Measurements from ENCODE around the gene IGFBP6.

The IGFBP6 gene

GRCh38 chr12:53061404-53062010 lies 36.0 kb upstream of the IGFBP6 start:
- peak overlapping the region; percentile 76 for H3K27ac ChIP-seq
- TF ChIP-seq, protein P1, sequence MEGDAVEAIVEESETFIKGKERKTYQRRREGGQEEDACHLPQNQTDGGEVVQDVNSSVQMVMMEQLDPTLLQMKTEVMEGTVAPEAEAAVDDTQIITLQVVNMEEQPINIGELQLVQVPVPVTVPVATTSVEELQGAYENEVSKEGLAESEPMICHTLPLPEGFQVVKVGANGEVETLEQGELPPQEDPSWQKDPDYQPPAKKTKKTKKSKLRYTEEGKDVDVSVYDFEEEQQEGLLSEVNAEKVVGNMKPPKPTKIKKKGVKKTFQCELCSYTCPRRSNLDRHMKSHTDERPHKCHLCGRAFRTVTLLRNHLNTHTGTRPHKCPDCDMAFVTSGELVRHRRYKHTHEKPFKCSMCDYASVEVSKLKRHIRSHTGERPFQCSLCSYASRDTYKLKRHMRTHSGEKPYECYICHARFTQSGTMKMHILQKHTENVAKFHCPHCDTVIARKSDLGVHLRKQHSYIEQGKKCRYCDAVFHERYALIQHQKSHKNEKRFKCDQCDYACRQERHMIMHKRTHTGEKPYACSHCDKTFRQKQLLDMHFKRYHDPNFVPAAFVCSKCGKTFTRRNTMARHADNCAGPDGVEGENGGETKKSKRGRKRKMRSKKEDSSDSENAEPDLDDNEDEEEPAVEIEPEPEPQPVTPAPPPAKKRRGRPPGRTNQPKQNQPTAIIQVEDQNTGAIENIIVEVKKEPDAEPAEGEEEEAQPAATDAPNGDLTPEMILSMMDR (conservative IDR thresholded peaks at IDR 0.05) = peak; percentile 59

- peak overlapping the region; percentile 76 for H3K27ac ChIP-seq
- TF ChIP-seq, protein P1 (conservative IDR thresholded peaks at IDR 0.05) = no peak
Measured at GRCh38 chr12:53062011-53062961, 35.2 kb upstream of the IGFBP6 start.

DNA sequence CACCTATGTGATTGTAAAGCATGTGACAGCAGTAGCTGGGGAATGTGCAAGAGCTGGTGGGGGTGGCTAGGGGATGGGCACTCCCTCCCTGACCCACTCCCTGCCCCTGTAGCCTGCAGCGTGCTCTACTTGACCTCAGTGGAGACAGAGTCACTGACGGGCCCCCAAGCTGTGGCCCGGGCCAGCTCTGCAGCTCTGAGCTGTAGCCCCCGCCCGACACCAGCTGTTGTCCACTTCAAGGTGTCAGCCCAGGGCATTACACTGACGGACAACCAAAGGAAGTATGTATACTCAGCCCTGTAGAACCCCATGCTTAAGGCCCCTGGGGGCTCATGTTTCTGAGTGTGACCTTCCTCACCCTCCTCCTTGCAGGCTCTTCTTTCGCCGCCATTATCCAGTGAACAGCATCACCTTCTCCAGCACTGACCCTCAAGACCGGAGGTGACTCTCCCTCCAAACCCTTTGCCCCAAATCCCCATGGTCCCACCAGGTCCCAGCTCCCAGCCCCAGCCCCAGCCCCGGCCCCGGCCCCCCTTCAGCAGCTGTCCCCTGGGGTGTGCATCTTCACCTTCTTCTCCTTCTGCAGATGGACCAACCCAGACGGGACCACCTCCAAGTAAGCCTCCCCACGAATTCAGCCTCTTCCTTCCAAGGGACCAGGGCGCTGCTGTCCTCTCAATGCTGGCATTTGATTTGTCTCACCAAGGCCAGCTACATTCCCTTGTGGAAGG lies 34.3 kb upstream of the IGFBP6 start:
- H3K27ac ChIP-seq = peak overlapping the region; percentile 76; the same call in 1 of the 2 replicates
- TF ChIP-seq, protein P1 (conservative IDR thresholded peaks at IDR 0.05) = no peak

DNA sequence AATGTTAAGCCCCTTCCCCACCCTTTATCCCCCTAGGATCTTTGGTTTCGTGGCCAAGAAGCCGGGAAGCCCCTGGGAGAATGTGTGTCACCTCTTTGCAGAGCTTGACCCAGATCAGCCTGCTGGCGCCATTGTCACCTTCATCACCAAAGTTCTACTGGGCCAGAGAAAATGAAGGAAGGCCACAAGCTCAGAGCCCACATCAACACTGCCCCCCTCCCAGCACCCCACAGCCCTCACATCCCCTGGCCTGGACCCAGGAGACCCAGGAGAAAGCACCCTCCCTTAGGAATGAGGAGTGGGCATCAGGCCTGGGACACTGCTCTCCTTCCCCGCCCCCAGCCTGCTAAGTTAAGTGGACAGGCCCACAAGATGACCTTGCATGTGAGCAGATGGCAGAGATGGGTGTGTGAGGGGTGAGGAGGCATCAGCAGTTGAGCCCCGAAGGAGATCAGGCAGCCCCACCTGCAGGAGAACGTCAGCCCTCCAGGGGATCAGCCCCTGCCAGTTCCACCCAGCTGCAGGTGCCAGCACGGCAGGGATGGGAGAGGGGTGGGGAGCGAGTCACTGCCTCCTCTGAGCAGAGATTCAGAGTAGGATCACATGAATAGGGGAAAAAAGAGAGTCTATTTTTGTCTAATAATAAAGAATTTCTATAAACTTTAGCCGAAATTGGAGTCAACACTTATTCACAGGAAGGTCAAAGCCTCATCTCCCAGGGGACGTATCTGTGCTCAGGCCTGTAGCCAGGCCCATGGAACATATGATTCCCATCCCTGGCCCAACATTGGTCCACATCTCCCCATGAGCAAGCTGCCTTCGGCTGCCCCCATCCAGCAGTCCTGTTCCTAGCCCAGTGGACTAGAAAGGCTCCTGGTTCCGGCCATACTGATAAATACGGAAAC lies 33.5 kb upstream of the IGFBP6 start:
- H3K27ac ChIP-seq = no peak overlapping the region
- TF ChIP-seq, protein P1 (conservative IDR thresholded peaks at IDR 0.05) = no peak

DNA sequence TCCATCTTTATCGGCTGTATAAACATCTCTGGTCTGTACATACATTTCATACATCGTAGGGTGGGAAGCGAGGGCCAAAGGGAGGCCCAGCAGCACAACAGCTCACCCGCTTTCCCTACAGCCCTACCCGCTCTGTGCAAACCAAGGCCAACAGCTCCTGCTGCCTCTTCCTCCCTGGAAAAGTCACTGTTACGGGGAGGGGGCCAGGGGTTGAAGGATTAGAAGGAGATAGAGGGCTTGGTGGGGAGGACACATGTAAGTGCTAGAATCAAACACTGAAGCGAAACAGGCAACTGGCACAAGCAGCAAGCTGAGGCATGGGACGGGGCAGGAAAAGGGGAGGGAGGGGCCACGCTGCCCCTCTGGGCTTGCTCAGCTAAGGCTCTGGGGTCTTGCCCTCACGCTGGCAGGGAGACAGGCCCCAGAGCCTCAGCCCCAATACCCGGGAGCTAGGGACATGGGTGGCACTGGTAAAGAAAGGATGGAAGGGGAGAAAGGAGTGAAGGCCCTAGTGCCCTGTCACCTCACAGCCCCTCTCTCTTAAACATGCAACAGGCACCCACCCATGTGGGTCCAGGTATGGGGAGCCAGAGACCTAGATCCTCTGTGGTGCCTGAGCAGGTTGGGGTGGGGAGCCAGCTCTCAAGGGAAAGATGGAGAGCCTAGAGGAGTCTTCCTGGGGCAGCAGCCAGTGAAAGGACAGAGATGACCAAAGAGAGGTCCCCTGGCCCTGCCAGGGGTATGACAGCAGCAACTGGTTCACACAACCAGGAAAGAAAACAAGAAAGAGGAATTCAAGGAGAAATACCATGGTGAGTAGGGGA lies 32.6 kb upstream of the IGFBP6 start:
- TF ChIP-seq, protein P1 (conservative IDR thresholded peaks at IDR 0.05) = no peak
- no peak overlapping the region for H3K27ac ChIP-seq

DNA sequence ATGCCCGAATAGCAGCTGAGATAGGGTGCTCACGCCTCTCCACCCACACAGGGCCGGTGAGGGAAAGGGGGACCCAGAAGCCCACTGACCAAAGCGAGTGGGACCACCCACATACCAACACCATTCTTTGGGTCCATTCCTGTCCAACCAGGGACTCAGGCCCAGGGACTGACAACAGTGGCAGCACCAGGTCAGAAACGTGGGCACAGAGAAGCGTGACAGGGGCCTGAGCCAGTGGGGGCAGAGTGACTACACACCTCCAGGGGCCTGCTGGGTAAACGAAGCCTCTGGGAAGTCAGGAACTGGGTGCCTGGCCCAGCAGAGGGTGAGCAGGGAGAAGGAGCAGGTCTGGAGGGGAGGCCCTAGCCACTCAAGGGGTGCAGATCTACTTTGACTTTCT lies 32.0 kb upstream of the IGFBP6 start:
- TF ChIP-seq, protein P1 (conservative IDR thresholded peaks at IDR 0.05) = no peak
- no peak overlapping the region for H3K27ac ChIP-seq

Measured in VCaP (cell line).